NCI-H1694 (cell line): Measurements from ENCODE around the gene ACAP2.
"Not testable (repeated sequence)": the region's sequence is repeated elsewhere in the genome, so short reads cannot be mapped to it uniquely, and the experiment has no call there.

ENCODE experiments used
- DNase-seq: peaks from one replicate; lab custom pipeline; 2025; lab: John Stamatoyannopoulos, UW

ACAP2 gene, protein sequence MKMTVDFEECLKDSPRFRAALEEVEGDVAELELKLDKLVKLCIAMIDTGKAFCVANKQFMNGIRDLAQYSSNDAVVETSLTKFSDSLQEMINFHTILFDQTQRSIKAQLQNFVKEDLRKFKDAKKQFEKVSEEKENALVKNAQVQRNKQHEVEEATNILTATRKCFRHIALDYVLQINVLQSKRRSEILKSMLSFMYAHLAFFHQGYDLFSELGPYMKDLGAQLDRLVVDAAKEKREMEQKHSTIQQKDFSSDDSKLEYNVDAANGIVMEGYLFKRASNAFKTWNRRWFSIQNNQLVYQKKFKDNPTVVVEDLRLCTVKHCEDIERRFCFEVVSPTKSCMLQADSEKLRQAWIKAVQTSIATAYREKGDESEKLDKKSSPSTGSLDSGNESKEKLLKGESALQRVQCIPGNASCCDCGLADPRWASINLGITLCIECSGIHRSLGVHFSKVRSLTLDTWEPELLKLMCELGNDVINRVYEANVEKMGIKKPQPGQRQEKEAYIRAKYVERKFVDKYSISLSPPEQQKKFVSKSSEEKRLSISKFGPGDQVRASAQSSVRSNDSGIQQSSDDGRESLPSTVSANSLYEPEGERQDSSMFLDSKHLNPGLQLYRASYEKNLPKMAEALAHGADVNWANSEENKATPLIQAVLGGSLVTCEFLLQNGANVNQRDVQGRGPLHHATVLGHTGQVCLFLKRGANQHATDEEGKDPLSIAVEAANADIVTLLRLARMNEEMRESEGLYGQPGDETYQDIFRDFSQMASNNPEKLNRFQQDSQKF

DNA sequence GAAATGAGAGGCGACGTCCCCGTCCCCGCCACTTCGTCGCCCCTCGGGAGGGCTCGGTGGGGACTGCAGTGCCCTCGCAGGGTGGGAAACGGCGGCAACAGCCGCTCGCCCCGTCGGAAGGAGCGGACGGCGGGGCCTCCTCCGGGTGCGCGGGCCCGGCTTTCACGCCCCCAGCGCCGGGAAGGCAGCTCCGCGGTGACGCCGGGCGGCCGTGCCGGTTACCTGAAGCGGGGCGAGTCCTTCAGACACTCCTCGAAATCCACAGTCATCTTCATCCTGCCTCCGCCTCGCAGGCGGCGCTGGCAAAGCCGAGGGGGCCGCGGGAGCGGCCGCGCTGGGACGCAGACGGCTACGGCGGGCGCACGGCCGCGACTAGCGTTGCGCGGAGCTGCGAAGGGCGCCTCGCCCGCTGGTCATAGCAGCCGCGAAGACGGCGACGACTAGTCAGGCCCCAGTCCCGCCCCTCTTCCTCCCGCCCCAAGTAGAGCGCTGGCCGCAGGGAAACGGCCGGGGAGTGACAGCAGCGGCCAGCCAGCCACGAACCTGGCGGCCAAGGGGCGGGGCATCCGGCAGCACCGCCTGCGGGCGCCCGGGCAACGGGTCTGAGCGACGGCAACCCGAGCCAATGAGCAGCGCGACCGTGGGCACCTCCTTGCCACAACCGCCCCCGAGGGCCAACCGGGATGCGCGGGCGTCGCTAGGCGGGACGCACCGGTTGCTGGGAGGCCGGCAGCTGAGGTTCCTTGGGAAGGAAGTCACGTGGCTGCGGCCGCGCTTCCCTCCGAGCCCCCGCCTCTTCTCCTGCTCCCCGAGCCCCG is at the start of gene ACAP2:
TSS of gene ACAP2 (minus strand) at position 448 of the 818 bp plus-strand sequence. CDS start at position 275, 173 bp downstream.
- peak; percentile 96 for DNase-seq

DNA sequence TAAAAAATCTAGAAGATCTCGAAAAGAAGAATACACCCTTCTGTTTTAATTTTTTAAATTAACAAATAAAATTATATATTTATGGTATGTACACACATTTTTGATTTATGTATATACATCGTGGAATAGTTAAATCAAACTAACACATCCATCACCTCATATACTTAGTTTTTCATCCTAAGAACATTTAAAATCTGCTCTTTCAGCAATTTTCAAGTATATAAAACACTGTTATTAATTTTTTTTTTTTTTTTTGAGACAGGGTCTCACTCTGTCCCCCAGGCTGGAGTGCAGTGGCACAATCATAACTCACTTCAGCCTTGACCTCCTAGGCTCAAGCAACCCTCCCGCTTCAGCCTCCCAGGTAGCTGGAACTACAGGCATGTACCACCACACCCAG is 32.8 kb upstream of the ACAP2 start:
- no peak for DNase-seq

DNA sequence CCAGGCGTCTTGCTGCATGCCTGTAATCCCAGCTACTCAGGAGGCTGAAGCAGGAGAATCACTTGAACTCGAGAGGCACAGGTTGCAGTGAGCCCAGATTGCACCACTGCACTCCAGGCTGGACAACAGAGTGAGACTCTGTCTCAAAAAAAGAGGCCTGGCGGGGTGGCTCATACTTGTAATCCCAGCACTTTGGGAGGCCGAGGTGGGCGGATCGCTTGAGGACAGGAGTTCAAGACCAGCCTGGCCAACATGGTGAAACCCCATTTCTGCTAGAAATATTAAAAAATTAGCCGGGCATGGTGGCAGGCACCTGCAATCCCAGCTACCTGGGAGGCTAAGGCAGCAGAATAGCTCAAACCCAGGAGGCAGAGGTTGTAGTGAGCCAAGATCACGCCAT is 32.3 kb upstream of the ACAP2 start:
- DNase-seq: not testable (repeated sequence)

DNA sequence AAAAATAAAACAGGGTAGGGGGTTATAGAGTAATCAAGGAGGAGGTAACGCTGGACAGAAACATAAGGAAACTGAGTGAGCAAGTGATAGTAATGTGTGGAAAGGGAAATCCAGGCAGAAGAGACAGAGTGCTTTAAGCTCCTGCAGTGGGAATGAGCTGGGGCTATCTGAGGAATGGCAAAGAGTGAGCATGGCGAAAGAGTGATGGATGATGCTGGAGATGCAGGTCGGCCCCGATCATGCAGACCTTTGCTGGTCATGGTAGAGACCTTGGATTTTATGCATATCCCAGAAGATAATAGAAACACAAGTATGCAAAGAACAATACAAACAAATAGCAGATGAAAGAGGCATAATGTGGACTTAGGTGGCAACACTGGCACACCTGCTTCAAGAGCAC is 26.0 kb upstream of the ACAP2 start:
- DNase-seq: no peak

DNA sequence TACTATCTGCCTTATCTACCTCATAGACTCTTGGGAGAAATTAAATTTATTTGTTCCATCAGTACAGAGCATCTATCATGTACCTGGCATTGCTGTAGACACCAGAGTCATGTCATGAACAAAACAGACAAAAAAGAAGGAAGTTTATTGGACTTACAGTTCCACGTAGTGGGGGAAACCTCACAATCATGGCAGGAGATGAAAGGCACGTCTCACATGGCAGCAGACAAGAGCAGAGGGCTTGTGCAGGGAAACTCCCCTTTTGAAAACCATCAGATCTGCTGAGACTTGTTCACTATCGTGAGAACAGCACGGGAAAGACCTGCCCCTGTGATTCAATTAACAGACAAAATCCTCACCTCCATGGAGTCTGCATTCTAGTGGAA is 25.6 kb upstream of the ACAP2 start:
- no peak for DNase-seq

DNA sequence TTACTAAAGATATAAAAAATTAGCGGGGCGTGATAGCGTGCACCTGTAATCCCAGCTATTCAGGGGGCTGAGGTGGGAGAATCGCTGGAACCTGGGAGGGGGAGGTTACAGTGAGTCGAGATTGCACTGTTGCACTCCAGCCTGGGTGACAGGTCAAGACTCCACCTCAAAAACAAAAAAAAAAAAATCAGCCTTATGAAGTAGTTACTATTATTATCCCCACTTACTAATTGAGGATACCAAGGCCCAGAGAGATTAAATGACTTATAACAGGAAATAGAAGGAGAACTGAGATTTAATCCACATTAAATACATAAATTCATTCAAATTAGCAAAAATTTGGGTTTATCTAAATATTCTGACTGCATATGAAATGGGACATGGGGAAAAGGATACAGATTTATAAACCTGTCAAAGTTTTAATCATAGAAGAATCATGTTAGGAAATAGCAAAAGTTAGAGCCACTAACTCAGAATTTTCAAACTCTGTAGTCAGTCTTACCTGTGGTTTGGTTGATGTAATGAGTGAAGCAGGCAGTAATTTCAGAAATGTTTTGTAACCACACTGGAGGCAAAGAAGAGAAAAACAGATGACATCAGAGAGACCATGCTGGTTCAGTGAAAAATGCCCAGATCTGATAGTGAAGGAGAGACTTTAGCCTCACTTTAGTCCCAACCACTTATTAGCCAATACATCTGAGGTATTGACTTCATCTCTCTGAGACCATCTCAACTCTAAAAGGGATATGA is 25.0 kb upstream of the ACAP2 start:
- DNase-seq: no peak

DNA sequence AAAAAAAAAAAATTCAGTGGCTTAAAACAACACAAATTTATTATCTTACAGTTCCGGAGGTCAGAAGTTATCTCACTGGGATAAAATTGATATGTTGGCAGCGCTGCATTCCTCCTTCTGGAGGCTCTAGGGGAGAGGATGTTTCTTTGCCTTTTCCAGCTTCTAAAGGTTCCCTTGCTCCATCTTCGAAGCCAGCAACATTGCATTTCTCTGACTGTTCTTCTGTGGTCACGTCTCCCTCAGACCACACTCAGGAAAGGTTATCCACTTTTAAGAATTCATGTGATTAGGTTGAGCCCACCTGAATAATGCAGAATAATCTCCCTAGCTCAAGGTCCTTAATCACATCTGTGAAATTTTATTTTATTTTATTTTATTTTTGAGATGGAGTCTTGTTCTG is 23.4 kb upstream of the ACAP2 start:
- DNase-seq: no peak

DNA sequence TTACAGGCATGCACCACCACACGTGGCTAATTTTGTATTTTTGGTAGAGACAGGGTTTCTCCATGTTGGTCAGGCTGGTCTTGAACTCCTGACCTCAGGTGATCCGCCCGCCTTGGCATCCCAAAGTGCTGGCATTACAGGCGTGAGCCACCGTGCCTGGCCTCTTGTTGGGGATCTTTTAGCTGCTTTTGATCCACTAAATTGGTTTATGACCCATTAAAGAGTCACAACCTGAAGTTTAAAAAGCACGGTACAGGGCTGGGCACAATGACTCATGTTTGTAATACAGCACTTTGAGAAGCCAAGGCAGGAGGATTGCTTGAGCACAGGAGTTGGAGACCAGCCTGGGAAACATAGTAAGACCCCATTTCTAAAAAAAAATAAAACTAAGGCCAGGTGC is 20.1 kb upstream of the ACAP2 start:
- DNase-seq: not testable (repeated sequence)

DNA sequence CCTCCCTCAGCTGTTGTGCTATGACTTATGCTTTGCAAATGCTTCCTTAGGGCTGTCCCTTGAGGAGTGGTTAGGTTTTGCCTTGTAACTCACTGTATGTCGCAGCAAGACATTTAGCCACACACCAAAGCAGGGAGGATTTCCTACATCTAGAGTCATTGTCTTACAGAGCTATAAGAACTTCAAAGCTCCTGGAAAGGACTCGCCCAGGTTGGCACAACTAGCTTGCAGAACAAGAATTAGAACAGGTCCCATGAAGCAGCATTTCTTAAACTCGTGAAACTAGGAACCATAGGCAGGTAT is 19.4 kb upstream of the ACAP2 start:
- no peak for DNase-seq

DNA sequence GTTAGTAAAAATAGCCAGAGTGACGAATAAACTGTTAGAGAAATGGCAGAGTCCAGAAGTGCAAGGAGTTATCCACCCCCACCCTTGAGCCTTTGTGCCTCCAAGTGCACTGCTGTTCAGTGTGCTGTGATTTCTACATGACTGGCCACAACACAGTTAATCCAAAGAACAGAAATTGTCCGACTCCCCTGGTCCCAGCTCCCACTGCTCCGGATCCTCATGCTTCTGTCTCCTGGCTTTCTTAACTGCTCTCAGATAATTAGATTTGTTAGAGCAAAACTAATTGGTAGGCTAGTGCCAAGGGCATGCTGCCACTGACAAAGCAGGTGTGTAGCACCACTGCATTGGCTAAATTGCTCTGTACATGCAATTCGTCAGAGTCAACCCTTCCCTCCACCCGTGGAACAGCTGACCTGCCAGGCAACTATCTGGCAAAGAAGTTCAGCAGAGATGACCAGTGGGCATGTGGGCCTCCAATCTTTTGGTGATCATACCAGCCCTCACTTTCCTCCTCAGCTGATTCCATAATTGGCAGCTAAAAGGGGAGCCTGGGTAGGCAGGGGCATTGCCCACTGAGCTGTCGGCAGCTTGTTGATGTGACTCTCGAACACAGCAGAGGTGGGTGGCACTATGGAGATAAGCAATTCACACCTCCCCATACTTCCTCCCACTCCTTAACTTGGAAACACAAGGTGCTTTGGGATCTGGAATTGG is 18.9 kb upstream of the ACAP2 start:
- no peak for DNase-seq

DNA sequence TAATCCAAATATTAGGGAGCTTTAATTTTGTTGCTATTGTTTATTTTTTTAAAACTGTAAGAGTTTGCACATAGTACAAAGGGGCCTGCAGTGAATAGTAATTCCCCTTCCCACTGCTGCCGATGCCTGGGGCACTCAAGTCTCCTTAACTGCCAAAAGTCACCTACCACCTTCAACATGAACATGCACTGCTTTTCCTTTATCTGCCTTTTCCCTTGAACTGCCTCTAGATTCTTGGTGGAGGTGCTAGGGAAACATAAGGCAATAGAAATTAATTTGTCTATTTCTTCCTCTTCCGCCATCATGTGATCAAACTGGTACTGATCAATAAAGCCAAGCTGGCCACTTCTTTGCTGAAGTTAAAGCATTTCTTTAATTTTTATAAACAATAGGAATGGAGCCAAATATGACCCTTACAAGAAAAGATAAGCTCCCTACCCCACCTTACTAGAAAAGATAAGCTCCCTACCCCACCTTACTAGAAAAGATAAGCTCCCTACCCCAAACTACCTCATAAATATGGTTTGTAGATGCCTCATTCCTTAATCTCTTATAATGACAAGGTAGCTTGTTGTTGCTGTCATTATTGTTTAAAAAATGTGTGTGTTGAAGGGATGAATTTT is 17.4 kb upstream of the ACAP2 start:
- DNase-seq: no peak

DNA sequence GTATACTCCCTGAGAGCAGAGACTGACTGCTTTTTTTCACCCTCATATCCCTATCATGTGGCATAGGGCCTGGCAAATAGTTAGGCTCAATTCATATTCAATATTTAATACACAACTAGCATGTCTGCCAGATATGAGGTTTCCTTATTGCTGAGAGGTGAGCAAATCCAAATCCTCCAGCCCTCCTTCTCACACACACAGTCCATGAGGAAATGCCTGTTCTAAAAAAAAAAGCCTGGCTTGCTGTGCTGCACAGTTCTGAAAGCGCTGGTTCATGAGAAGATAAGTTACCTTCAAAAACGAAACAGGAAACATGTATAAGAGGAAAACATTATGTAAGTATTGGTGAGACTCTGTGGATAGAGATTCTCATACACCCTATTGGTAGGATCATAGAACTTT is 15.5 kb upstream of the ACAP2 start:
- no peak for DNase-seq

DNA sequence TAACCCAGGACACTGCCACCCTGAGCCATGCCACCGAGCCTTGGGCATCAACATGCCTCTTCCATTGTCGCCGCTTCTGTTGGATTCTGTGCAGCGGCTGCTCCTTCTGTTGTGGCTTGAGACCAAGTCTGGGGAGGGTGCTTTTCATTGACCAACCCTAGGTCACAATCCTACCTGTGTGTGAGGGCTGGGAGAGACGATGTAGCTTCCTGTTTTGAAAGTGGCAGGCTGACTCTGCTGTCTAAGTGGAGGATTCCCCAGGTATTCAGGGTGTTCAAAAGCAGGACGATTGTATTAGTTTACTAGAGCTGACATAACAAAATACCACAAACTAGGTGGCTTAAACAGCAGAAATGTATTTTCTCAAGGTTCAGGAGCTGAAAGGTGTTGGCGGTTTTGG is 13.0 kb upstream of the ACAP2 start:
- DNase-seq: no peak

DNA sequence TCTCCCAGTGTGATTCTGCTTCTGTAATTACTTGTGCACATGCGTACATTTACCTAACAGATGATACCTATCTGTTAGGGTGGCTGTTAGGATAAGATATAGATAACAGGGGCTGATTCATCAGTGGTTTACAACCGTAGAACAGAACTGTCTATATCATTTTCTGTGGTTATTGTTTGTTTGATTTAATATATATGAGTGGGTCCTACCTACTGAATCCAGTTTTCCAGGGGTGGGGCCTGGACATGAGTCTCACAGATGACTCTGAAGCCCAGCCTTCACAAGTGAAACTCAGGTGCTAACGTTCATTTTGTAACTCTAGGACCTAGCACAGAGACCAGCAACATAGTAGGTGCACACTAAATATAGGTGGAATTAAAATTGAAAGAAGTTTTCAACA is 10.4 kb upstream of the ACAP2 start:
- DNase-seq: no peak

DNA sequence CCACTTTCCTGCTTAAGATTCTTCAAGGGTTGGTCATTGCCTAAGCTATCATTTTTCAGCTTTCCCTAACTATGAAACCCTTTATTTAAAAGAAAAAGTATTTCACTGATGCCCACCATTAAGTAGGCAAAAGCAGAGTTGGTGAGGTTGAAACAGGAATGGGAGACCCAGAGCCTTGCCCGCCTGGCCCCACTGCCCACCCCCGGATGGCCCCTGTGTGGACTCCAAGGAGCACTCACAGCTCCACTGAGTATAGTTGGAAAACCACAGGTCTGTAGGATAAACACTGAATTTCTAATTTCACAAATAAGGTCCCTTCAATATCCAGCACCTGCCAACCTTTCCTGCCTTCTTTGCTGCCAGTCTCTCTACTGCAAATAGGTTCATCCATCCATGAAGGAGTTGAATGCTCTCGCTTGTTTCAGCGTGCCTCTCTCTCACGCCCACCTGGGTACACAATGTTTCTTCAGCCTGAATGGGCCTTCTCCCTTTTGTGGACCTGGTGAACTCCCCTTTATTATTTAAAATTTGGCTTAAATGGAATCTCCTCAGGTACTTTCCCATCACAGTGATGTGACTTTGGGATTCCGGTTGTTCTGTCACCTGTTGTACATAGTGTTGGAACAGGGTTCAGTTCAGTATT is 8.7 kb upstream of the ACAP2 start:
- peak; percentile 21 for DNase-seq

DNA sequence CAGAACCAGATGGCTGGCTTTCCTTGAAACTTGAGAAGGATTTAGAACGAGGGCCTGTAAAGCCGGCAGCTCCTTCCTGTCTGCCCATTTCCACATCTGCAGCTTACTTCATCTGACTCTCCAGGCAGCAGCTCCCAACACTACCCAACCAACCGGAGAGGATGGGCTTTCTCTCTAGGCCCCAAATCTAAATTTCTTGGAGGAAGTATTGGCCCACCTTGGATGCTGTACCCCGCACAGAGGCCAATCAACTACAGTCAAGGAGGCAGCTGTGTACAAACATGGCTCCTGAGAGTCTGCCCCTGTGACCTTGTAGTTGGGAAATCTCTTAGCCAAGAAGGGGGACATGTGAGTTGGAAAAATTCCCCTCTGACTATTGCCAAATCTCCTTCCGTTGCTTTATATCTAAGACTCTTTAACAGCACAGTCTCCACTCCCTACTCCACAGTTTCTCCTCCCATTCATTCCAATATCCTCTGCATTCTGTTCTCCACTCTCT is 8.0 kb upstream of the ACAP2 start:
- no peak for DNase-seq

DNA sequence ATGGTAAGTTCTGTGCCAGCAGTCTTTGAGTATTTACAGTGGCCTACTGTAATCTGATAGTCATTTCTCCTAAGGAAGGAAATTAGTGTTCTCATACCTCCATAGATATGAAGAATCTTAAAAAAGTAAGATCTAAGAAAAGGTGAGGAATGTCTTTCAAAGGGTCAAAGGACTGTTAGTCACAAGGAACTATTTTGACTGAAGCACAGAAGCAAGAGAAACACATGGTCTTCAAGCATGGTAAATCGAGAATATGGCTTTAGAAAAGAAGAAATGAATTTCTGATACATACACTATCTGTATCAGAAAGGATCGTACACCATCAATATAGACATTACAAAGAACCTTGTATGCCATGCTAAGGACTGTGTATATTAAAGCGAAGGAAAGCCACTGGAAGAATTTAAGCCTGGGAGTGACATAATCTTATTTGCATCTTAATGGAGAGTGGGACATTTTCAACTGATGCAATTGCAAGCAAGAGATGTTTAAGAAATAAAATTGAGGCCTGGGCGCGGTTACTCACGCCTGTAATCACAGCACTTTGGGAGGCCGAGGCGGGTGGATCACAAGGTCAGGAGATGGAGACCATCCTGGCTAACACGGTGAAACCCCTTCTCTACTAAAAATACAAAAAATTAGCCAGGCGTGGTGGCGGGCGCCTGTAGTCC is 5.5 kb upstream of the ACAP2 start:
- no peak for DNase-seq

DNA sequence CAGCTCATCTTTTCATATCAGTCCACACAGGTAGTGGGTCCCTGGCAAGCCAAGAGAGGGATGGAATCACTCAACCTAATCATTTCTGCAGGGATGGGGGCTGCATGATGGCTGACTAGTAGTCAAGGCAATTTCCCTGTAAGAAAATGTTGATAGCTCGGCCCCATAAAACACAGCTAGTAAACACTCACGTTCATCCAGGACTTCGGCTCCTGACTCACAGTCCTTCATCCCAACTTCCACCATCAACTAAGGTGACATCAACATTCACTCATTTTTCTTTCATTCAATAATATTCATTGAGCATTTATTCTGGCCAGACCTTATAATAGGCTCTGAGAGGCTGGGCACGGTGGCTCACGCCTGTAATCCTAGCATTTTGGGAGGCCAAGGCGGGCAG is 4.4 kb upstream of the ACAP2 start:
- DNase-seq: no peak

DNA sequence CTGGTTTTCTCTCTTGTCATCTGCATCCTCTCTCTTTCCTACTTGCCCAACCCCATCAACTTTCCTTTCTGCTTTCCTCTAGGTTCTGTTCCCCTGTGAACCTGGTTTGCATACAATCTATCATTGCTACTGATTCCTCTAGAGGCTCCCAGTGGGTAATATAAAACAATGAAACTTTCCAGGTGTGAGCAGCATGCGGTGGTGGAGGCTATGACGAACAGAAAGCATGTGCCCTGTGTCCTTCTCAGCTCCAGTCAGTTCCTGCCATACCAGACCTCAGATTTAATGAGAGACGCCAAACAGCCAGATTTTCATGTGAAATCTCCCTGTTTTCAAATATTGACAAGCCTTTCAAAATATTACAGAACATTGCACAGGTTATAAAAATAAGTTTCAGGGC is 3.5 kb upstream of the ACAP2 start:
- DNase-seq: no peak

DNA sequence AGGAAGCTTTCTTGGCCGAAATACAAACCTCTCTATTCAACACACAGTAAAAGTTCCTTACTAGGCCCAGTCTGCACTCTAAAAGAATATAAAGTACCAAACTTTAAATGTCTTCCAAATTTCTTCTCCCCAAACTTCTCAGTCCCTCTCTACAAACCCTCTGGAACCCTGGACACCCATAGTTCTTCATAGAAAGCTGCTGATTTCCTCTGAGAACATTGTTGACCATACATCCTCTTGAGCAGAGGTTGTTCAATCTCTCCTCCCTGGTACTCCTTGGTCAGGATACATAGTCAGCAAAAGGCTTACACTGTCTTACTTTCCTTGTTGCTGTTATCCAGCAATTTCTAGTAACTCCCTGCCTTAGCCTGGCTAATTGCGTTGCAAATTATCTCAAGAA is 3.1 kb upstream of the ACAP2 start:
- no peak for DNase-seq
